AG09319 (cell line): ENCODE measurements around the gene CBX1.
A peak's percentile ranks its signal among the peaks of the same experiment; 100 is the strongest.

Experiments used
- DNase-seq: peaks from one replicate; pipeline ENCODE4 v3.0.0-alpha.2; 2010; ENCODE audit warnings: low read depth; ENCODE audit errors: extremely low read depth
- TF ChIP-seq, protein P1 (sequence below): IDR thresholded peaks from 2 replicates; pipeline ENCODE4 v1.5.1; 2011; ENCODE audit warnings: low read depth, mild to moderate bottlenecking, inconsistent platforms, low read length, moderate library complexity

CBX1 gene

DNA sequence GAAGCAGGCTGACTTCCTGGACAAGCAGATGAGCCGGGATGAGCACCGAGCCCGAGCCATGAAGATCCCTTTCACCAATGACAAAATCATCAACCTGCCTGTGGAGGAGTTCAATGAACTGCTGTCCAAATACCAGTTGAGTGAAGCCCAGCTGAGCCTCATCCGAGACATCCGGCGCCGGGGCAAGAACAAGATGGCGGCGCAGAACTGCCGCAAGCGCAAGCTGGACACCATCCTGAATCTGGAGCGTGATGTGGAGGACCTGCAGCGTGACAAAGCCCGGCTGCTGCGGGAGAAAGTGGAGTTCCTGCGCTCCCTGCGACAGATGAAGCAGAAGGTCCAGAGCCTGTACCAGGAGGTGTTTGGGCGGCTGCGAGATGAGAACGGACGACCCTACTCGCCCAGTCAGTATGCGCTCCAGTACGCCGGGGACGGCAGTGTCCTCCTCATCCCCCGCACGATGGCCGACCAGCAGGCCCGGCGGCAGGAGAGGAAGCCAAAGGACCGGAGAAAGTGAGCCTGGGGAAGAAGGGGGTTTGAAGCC is 42.1 kb downstream of the CBX1 start:
- DNase-seq: no peak
- TF ChIP-seq, protein P1, sequence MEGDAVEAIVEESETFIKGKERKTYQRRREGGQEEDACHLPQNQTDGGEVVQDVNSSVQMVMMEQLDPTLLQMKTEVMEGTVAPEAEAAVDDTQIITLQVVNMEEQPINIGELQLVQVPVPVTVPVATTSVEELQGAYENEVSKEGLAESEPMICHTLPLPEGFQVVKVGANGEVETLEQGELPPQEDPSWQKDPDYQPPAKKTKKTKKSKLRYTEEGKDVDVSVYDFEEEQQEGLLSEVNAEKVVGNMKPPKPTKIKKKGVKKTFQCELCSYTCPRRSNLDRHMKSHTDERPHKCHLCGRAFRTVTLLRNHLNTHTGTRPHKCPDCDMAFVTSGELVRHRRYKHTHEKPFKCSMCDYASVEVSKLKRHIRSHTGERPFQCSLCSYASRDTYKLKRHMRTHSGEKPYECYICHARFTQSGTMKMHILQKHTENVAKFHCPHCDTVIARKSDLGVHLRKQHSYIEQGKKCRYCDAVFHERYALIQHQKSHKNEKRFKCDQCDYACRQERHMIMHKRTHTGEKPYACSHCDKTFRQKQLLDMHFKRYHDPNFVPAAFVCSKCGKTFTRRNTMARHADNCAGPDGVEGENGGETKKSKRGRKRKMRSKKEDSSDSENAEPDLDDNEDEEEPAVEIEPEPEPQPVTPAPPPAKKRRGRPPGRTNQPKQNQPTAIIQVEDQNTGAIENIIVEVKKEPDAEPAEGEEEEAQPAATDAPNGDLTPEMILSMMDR: no peak

DNA sequence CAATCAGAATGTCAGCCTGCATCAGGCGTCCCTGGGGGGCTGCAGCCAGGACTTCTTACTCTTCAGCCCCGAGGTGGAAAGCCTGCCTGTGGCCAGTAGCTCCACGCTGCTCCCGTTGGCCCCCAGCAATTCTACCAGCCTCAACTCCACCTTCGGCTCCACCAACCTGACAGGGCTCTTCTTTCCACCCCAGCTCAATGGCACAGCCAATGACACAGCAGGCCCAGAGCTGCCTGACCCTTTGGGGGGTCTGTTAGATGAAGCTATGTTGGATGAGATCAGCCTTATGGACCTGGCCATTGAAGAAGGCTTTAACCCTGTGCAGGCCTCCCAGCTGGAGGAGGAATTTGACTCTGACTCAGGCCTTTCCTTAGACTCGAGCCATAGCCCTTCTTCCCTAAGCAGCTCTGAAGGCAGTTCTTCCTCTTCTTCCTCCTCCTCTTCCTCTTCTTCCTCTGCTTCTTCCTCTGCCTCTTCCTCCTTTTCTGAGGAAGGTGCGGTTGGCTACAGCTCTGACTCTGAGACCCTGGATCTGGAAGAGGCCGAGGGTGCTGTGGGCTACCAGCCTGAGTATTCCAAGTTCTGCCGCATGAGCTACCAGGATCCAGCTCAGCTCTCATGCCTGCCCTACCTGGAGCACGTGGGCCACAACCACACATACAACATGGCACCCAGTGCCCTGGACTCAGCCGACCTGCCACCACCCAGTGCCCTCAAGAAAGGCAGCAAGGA is 42.7 kb downstream of the CBX1 start:
- TF ChIP-seq, protein P1: no peak
- DNase-seq: no peak

DNA sequence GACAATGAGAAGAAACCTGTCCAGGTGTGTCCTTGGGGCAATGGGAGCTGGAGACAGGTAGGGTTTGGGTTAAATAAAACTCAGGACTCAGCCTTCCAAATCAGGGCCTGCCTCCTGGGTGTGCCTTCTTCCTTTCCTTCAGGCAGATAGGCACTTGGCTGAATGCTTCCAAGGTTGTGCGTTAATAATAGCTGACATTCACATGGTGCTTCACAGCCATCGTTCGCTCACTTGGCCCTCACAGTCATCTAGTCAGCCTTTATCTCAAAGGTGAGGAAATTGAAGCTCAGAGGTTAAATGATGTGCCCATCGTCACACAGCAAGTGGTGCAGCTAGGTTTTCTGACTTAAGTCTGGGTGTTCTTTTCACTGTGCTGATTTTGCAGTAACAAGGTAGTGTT is 43.7 kb downstream of the CBX1 start:
- no peak for DNase-seq
- TF ChIP-seq, protein P1: no peak

DNA sequence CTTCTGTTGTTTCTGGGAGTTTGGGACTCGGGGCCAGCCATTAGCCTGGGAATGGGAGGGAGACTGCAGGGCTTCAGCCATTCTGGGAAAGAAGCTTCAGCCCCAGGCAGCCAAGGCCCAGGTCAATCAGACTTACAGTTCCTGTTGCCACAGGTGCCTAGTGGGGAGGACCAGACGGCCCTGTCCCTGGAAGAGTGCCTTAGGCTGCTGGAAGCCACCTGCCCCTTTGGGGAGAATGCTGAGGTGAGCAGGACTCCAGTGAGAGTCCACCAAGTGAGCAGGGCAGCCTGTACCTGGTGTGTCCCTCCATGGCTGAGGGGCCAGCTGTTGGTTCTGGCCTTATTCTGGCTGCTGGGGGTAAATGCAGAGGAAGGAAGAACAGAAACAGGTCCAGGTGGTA is 44.4 kb downstream of the CBX1 start:
- no peak for DNase-seq
- TF ChIP-seq, protein P1: no peak

DNA sequence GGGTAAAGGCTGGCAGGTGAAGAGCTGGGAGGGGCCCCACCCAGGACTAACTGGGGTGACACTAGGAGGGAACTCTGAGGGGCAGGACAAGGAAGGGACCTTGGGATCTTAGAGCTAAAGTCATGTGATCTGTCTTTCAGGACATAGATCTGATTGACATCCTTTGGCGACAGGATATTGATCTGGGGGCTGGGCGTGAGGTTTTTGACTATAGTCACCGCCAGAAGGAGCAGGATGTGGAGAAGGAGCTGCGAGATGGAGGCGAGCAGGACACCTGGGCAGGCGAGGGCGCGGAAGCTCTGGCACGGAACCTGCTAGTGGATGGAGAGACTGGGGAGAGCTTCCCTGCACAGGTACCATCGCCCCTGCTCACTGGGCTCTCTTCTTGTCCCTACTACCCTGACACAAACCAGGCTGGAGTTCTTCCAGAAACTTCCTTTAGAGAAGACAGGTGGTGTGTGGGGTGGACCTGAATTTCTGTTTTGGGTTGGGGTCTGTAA is 45.0 kb downstream of the CBX1 start:
- DNase-seq: no peak
- TF ChIP-seq, protein P1: no peak

DNA sequence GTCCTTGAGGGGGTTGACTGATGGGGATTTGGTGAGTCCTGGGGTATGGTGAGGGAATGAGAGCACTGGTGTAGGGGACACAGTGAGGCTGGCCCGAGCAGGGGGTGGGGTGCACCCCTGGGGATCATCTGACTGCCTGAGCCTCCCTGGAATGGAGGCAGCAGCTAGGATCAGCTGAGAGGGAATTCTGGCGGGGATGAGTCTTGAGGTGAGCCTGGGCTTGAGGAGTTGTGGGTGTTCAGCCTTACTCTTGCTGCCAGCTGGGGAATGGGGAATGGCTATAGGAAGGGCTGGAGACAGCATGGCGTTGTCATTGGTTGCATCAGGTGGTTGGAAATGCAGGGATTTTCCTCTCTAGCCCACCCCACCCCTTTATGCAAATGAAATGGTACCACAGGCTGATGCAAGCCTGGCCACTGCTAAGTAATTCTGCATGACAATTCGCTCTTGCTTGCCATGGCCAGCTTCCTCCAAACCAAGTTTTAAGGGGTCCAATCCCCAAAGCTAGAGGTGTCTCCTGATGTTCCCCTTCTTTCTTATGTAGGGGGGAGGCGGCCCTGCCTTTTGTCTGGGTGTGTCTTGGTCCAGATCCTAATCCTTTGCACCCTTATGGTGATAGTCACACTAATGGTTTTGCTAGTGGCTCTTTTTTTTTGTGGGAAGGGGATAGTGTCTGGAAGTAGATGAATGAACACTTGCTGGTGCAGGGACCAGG is 45.6 kb downstream of the CBX1 start:
- TF ChIP-seq, protein P1: no peak
- peak; percentile 93 for DNase-seq
